Chondrocyte (in vitro differentiated cells): Measurements from ENCODE around the gene GPR142. TPM values are rescaled to one million over a fixed set of nuclear protein-coding genes. Genes with fewer than 3 reads are reported as not detected.

ENCODE experiments used
- DNase-seq: peaks from one replicate; pipeline ENCODE4 v3.0.0; 2021; ENCODE audit warnings: mixed read lengths, low spot score
- H3K27ac Mint-ChIP-seq: one replicate; pipeline ENCODE4 v1.8.0; 2021; ENCODE audit warnings: mild to moderate bottlenecking, moderate library complexity, mixed read lengths; ENCODE audit not compliant: unreplicated experiment
- H3K27me3 Mint-ChIP-seq: 2 replicates; pipeline ENCODE4 v1.8.0; 2021; ENCODE audit warnings: low read depth, mixed read lengths
- H3K36me3 Mint-ChIP-seq: 2 replicates; pipeline ENCODE4 v1.8.0; 2021; ENCODE audit warnings: low read depth, mixed read lengths
- H3K4me1 Mint-ChIP-seq: 2 replicates; pipeline ENCODE4 v1.8.0; 2021; ENCODE audit warnings: low read depth, mild to moderate bottlenecking, mixed read lengths
- H3K4me3 Mint-ChIP-seq: one replicate; pipeline ENCODE4 v1.8.0; 2021; ENCODE audit warnings: mild to moderate bottlenecking, moderate library complexity, mixed read lengths; ENCODE audit not compliant: unreplicated experiment
- H3K9me3 Mint-ChIP-seq: 2 replicates; pipeline ENCODE4 v1.8.0; 2021; ENCODE audit warnings: low read depth, mixed read lengths
- CTCF ChIP-seq: fragments of 200-600 bp; sonication (generic); IDR thresholded peaks from 2 replicates; pipeline ENCODE4 v1.5.0; 2021; ENCODE audit warnings: antibody characterized with exemption, mild to moderate bottlenecking, moderate library complexity
- total RNA-seq: library from RNA; stranded (reverse); gene quantifications from 3 replicates; pipeline ENCODE4 v1.2.1, GENCODE V29; 2021

Gene GPR142
- total RNA-seq, 1 donor from 2014 or later, result not detected

- H3K27ac Mint-ChIP-seq, result no peak overlapping the region
- no peak overlapping the region for H3K4me3 Mint-ChIP-seq
- no peak for TF ChIP-seq CTCF
- peaks cover 42% of the 10 kb centered on the region for H3K27me3 Mint-ChIP-seq
- H3K4me1 Mint-ChIP-seq, result no peaks in the 10 kb centered on the region
- H3K9me3 Mint-ChIP-seq, result no peaks in the 10 kb centered on the region
- no peaks in the 10 kb centered on the region for H3K36me3 Mint-ChIP-seq
- no peak for DNase-seq
Observed at GRCh38 chr17:74344658-74345057, 22.6 kb upstream of the GPR142 start.

GRCh38 chr17:74345433-74346241 lies 21.7 kb upstream of the GPR142 start:
- H3K27me3 Mint-ChIP-seq, result peaks cover 45% of the 10 kb centered on the region
- H3K4me1 Mint-ChIP-seq, result no peaks in the 10 kb centered on the region
- H3K36me3 Mint-ChIP-seq, result no peaks in the 10 kb centered on the region
- no peak overlapping the region for H3K27ac Mint-ChIP-seq
- H3K4me3 Mint-ChIP-seq, result no peak overlapping the region
- H3K9me3 Mint-ChIP-seq, result no peaks in the 10 kb centered on the region
- DNase-seq, result no peak
- TF ChIP-seq CTCF, result no peak

- no peaks in the 10 kb centered on the region for H3K9me3 Mint-ChIP-seq
- H3K27ac Mint-ChIP-seq, result no peak overlapping the region
- H3K4me3 Mint-ChIP-seq, result no peak overlapping the region
- H3K4me1 Mint-ChIP-seq, result no peaks in the 10 kb centered on the region
- TF ChIP-seq CTCF, result no peak
- DNase-seq, result no peak
- peaks cover 58% of the 10 kb centered on the region for H3K27me3 Mint-ChIP-seq
- no peaks in the 10 kb centered on the region for H3K36me3 Mint-ChIP-seq
Observed at GRCh38 chr17:74347646-74348045, 19.7 kb upstream of the GPR142 start.

- DNase-seq, result no peak
- Mint-ChIP-seq H3K27me3 (peaks cover 68% of the 10 kb centered on the region), H3K9me3 (no peaks in the 10 kb centered on the region), H3K4me1 (no peaks in the 10 kb centered on the region), H3K36me3 (no peaks in the 10 kb centered on the region), H3K27ac (no peak overlapping the region), H3K4me3 (no peak overlapping the region)
- TF ChIP-seq CTCF, result no peak
Observed at GRCh38 chr17:74349120-74349519, 18.2 kb upstream of the GPR142 start.

- Mint-ChIP-seq H3K4me1 (no peaks in the 10 kb centered on the region), H3K27me3 (peaks cover 64% of the 10 kb centered on the region), H3K9me3 (no peaks in the 10 kb centered on the region), H3K36me3 (no peaks in the 10 kb centered on the region), H3K4me3 (no peak overlapping the region), H3K27ac (no peak overlapping the region)
- no peak for TF ChIP-seq CTCF
- no peak for DNase-seq
Observed at GRCh38 chr17:74350486-74350885, 16.8 kb upstream of the GPR142 start.
